Panc1 (cell line): ENCODE data around the gene CD37. TPM values are rescaled to one million over a fixed set of nuclear protein-coding genes. Genes with fewer than 3 reads are reported as not detected.
"Not testable (repeated sequence)": the region's sequence is repeated elsewhere in the genome, so short reads cannot be mapped to it uniquely, and the experiment has no call there.

Experiments
- ATAC-seq: fragments of 200-7000 bp; cut with Tn5 transposase; 2 replicates; pipeline ENCODE4 v1.9.1; 2020; ENCODE audit warnings: mild to moderate bottlenecking, moderate library complexity
- Bru-seq: library from RNA; stranded (reverse); fragments of 400-500 nt; gene quantifications from one replicate; lab custom pipeline; 2021; lab: Mats Ljungman, UMichigan
- BruChase-seq, 2 experiments: library from RNA; stranded (reverse); fragments of 400-500 nt; gene quantifications; one replicate each; lab custom pipeline; 2021; lab: Mats Ljungman, UMichigan
- BruUV-seq: library from RNA; stranded (reverse); fragments of 400-500 nt; replicated peaks from 2 replicates; lab custom pipeline; 2021; lab: Mats Ljungman, UMichigan
- CTCF ChIA-PET: fragments of 300-600 bp; sonication (Branson Sonifier 250); formaldehyde crosslinking; loops from one replicate; lab custom pipeline; 2022; ENCODE audit warnings: antibody characterized with exemption; lab: Charles Lee
- POLR2A ChIA-PET: fragments of 300-600 bp; sonication (Branson Sonifier 250); formaldehyde crosslinking; loops from one replicate; lab custom pipeline; 2022; ENCODE audit warnings: antibody characterized with exemption; lab: Charles Lee
- DNase-seq: peaks from one replicate; pipeline ENCODE4 v3.0.0-alpha.2; 2010; ENCODE audit warnings: low read depth, low spot score
- H3K27ac ChIP-seq: 2 replicates; pipeline ENCODE4 v1.5.1; 2011; ENCODE audit warnings: mild to moderate bottlenecking, low read length, inconsistent platforms
- H3K27me3 ChIP-seq: fragments of 200-500 bp; sonication (Bioruptor generic); 2 replicates; pipeline ENCODE4 v1.6.0; 2014; ENCODE audit warnings: low read length, inconsistent platforms; ENCODE audit not compliant: control insufficient read depth, insufficient read depth
- H3K36me3 ChIP-seq: fragments of 200-500 bp; sonication (Bioruptor generic); 2 replicates; pipeline ENCODE4 v1.5.1; 2014; ENCODE audit warnings: inconsistent platforms, mild to moderate bottlenecking, low read length, moderate library complexity; ENCODE audit not compliant: control insufficient read depth, insufficient read depth
- H3K4me1 ChIP-seq: 2 replicates; pipeline ENCODE4 v1.5.1; 2011; ENCODE audit warnings: inconsistent platforms, mild to moderate bottlenecking, low read length, moderate library complexity; ENCODE audit not compliant: control insufficient read depth, insufficient read depth
- H3K4me3 ChIP-seq, 2 experiments: 2 replicates each; pipeline ENCODE4 v1.5.1; 2011 to 2012; ENCODE audit warnings: low read depth in 2 of 2, low read length in 2 of 2, mild to moderate bottlenecking in 2 of 2, inconsistent platforms in 1 of 2, moderate library complexity in 1 of 2
- H3K9me3 ChIP-seq: fragments of 200-500 bp; sonication (Bioruptor generic); 2 replicates; pipeline ENCODE4 v1.5.1; 2014; ENCODE audit warnings: low read depth, mild to moderate bottlenecking, inconsistent platforms, low read length, moderate library complexity; ENCODE audit not compliant: control insufficient read depth, insufficient read depth
- POLR2AphosphoS5 ChIP-seq: IDR thresholded peaks from 2 replicates; pipeline ENCODE4 v1.6.1; 2012; ENCODE audit warnings: mild to moderate bottlenecking, low read depth, low read length, moderate library complexity
- SIN3A ChIP-seq: IDR thresholded peaks from 2 replicates; pipeline ENCODE4 v1.6.1; 2012; ENCODE audit warnings: low read depth, mild to moderate bottlenecking, low read length, moderate library complexity, borderline replicate concordance; ENCODE audit not compliant: insufficient read depth
- TCF7L2 ChIP-seq: IDR thresholded peaks from 2 replicates; pipeline ENCODE4 v1.6.1; 2011; ENCODE audit warnings: mild to moderate bottlenecking, low read depth, low read length, inconsistent platforms
- in situ Hi-C: cut with HindIII; loops from 2 replicates; pipeline ENCODE4 v1.10.0; 2016; ENCODE audit warnings: low sequenced_read_pairs, low pct_unique_long_range_greater_than_20kb
- intact Hi-C: fragments of 100-400 bp; cut with micrococcal nuclease; formaldehyde crosslinking; loops from one replicate; pipeline ENCODE4 v1.10.0; 2022; ENCODE audit not compliant: unreplicated experiment
- long read RNA-seq: library from polyadenylated mRNA; unstranded; transcript quantifications from one replicate; pipeline ENCODE4 v2.0.0, GENCODE V29; 2021; ENCODE audit not compliant: unreplicated experiment
- polyA plus RNA-seq: library from polyadenylated mRNA; unstranded; fragments of >200 nt; gene quantifications from one replicate; pipeline ENCODE4 v1.2.1, GENCODE V29; 2012; ENCODE audit warnings: missing spikeins; ENCODE audit not compliant: insufficient read length
- total RNA-seq: library from RNA; stranded (reverse); gene quantifications from one replicate; pipeline ENCODE4 v1.2.1, GENCODE V29; 2021; ENCODE audit not compliant: unreplicated experiment
- TF ChIP-seq, protein P1 (sequence below): fragments of 450-650 bp; IDR thresholded peaks from 2 replicates; pipeline ENCODE4 v1.5.1; 2017; ENCODE audit warnings: mild to moderate bottlenecking
- TF ChIP-seq, protein P2 (sequence below), 2 experiments: IDR thresholded peaks; 2 replicates each; pipeline ENCODE4 v1.6.1; 2011 to 2012; ENCODE audit warnings: low read depth in 2 of 2, control low read depth in 1 of 2, low read length in 1 of 2, mild to moderate bottlenecking in 1 of 2, moderate library complexity in 1 of 2; ENCODE audit not compliant: insufficient read depth in 1 of 2

The CD37 gene, protein sequence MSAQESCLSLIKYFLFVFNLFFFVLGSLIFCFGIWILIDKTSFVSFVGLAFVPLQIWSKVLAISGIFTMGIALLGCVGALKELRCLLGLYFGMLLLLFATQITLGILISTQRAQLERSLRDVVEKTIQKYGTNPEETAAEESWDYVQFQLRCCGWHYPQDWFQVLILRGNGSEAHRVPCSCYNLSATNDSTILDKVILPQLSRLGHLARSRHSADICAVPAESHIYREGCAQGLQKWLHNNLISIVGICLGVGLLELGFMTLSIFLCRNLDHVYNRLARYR
- total RNA-seq (0.33 TPM), Bru-seq, nascent RNA (percentile 19 among the genes with signal in this experiment), BruChase-seq, experiment 1, labeled RNA remaining after a 2-hour chase (percentile 16 among the genes with signal in this experiment), BruChase-seq, experiment 2, labeled RNA remaining after a 6-hour chase (percentile 17 among the genes with signal in this experiment)
- polyA plus RNA-seq: 10.0 TPM
- long read RNA-seq: 0 reads

DNA sequence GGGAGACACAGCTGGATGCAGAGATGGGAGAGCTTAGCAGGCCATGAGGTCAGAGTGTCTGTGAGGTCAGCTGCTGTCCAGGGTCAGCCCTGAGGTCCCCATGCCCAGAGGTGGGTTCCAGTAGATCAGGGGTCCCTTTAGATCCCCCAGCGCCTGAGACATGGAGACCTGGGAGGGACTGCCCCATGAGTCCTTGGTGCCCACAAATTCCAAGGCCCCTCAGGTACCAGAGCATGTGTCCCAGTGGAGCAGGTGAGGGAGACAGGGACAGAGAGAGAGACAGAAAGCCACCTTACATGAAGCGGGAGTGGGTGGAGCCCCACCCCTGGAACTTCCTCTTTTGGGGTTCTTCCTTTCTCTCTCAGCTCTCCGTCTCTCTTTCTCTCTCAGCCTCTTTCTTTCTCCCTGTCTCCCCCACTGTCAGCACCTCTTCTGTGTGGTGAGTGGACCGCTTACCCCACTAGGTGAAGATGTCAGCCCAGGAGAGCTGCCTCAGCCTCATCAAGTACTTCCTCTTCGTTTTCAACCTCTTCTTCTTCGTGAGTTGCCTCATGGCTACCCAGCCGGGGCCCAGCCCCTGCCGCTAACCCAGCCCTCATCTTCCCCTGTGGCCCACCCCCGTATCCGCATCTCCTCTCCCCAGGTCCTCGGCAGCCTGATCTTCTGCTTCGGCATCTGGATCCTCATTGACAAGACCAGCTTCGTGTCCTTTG, at the start of gene CD37:
CD37 (plus strand) TSS at position 336 of the 713 bp plus-strand sequence; CDS start at position 471, 135 bp downstream.
- intact Hi-C loops (no loop called here), in situ Hi-C loops (no loop called here)
- Histone ChIP-seq H3K36me3 (no peaks in the 10 kb centered on the region), H3K4me1 (no peaks in the 10 kb centered on the region; the same call in 1 of the 2 replicates), H3K4me3 (no peak within 1 kb of the TSS), H3K27ac (no peak within 1 kb of the TSS), H3K27me3 (no peaks in the 10 kb centered on the region), H3K9me3 (no peaks in the 10 kb centered on the region)
- CTCF ChIA-PET: no interaction called here
- no TSS peak for BruUV-seq
- TF ChIP-seq POLR2AphosphoS5: no peak
- TF ChIP-seq SIN3A: no peak
- TF ChIP-seq, protein P1, sequence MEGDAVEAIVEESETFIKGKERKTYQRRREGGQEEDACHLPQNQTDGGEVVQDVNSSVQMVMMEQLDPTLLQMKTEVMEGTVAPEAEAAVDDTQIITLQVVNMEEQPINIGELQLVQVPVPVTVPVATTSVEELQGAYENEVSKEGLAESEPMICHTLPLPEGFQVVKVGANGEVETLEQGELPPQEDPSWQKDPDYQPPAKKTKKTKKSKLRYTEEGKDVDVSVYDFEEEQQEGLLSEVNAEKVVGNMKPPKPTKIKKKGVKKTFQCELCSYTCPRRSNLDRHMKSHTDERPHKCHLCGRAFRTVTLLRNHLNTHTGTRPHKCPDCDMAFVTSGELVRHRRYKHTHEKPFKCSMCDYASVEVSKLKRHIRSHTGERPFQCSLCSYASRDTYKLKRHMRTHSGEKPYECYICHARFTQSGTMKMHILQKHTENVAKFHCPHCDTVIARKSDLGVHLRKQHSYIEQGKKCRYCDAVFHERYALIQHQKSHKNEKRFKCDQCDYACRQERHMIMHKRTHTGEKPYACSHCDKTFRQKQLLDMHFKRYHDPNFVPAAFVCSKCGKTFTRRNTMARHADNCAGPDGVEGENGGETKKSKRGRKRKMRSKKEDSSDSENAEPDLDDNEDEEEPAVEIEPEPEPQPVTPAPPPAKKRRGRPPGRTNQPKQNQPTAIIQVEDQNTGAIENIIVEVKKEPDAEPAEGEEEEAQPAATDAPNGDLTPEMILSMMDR: no peak
- TF ChIP-seq, protein P2, sequence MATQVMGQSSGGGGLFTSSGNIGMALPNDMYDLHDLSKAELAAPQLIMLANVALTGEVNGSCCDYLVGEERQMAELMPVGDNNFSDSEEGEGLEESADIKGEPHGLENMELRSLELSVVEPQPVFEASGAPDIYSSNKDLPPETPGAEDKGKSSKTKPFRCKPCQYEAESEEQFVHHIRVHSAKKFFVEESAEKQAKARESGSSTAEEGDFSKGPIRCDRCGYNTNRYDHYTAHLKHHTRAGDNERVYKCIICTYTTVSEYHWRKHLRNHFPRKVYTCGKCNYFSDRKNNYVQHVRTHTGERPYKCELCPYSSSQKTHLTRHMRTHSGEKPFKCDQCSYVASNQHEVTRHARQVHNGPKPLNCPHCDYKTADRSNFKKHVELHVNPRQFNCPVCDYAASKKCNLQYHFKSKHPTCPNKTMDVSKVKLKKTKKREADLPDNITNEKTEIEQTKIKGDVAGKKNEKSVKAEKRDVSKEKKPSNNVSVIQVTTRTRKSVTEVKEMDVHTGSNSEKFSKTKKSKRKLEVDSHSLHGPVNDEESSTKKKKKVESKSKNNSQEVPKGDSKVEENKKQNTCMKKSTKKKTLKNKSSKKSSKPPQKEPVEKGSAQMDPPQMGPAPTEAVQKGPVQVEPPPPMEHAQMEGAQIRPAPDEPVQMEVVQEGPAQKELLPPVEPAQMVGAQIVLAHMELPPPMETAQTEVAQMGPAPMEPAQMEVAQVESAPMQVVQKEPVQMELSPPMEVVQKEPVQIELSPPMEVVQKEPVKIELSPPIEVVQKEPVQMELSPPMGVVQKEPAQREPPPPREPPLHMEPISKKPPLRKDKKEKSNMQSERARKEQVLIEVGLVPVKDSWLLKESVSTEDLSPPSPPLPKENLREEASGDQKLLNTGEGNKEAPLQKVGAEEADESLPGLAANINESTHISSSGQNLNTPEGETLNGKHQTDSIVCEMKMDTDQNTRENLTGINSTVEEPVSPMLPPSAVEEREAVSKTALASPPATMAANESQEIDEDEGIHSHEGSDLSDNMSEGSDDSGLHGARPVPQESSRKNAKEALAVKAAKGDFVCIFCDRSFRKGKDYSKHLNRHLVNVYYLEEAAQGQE (IDR thresholded peaks at IDR 0.05; ENCODE audit: insufficient read depth in 1 of 2, low read depth in 2 of 2, low read length in 1 of 2): no peak
- no peak for TF ChIP-seq TCF7L2
- DNase-seq (no peak), ATAC-seq (no peak)
- POLR2A ChIA-PET: no interaction called here

DNA sequence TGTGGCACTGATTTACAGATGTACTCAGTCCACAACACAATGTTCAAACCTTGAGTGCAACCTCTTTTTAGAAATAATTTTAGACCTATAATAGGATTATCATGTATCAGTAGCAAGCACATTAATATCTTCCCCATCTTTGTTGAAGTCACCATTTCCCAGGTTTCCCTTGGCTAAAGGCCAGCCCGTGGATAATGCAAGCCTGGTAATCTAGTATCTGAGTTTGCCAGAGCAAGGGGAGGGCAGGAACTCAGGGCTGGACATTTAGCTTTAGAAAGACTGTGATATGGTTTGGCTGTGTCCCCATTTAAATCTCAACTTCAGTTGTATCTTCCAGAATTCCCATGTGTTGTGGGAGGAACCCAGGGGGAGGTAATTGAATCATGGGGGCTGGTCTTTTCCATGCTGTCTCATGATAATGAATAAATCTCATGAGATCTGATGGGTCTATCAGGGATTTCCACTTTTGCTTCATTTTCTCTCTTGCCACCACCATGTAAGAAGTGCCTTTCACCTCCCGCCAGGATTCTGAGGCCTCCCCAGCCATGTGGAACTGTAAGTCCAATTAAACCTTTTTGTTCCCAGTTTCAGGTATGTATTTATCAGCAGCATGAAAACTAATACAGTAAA, 48.0 kb upstream of the CD37 start:
- DNase-seq (no peak), ATAC-seq (no peak)
- H3K36me3 ChIP-seq: no peaks in the 10 kb centered on the region
- ChIA-PET CTCF (interaction anchor here (0.5 kb wide), 1 partner anchor 52 kb away, joined by 3 read pairs; no protein-coding TSS in a partner anchor), POLR2A (no interaction called here)
- no peaks in the 10 kb centered on the region for H3K9me3 ChIP-seq
- no peaks in the 10 kb centered on the region for H3K27me3 ChIP-seq
- no peak overlapping the region for H3K4me3 ChIP-seq
- BruUV-seq: no TSS peak
- no peaks in the 10 kb centered on the region for H3K4me1 ChIP-seq
- no peak overlapping the region for H3K27ac ChIP-seq
- TF ChIP-seq, protein P2 (IDR thresholded peaks at IDR 0.05; ENCODE audit: insufficient read depth in 1 of 2, low read depth in 2 of 2, low read length in 1 of 2): no peak
- TF ChIP-seq TCF7L2: no peak
- TF ChIP-seq, protein P1: no peak
- no peak for TF ChIP-seq POLR2AphosphoS5
- TF ChIP-seq SIN3A: no peak
- in situ Hi-C loops: no loop called here
- intact Hi-C loops: no loop called here

DNA sequence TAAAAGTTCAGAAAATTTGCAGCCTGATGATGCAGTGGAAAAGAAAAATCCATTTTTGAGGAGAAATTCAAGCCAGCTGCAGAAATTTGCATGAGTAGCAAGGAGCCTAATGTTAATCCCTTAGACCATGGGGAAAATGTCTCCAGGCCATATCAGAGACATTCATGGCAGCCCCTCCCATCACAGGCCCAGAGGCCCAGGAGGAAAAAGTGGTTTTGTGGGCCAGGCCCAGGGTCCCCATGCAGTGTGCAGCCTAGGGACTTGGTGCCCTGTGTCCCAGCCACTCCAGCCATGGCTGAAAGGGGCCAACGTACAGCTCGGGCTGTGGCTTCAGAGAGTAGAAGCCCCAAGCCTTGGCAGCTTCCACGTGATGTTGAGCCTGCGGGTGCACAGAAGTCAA, 47.0 kb upstream of the CD37 start:
- H3K4me1 ChIP-seq, intact Hi-C loops, H3K36me3 ChIP-seq, H3K9me3 ChIP-seq, POLR2A ChIA-PET, H3K27me3 ChIP-seq, DNase-seq, ATAC-seq, H3K4me3 ChIP-seq, in situ Hi-C loops, BruUV-seq, CTCF ChIA-PET, H3K27ac ChIP-seq: not testable (repeated sequence)
